Endothelial cell of umbilical vein (primary cell): ENCODE data around the gene RPS5. TPM values are rescaled to one million over a fixed set of nuclear protein-coding genes. Genes with fewer than 3 reads are reported as not detected.

Source experiments
- BruUV-seq: library from RNA; stranded (reverse); fragments of 400-500 nt; replicated peaks from 2 replicates; lab custom pipeline; 2021; lab: Mats Ljungman, UMichigan
- CTCF ChIA-PET: fragments of 300-600, 350-600 bp; sonication (Branson Sonifier 250); formaldehyde crosslinking; loops from one replicate; lab custom pipeline; 2021; ENCODE audit warnings: antibody characterized with exemption, inconsistent platforms; lab: Charles Lee
- POLR2A ChIA-PET: fragments of 300-600, 350-600 bp; sonication (Branson Sonifier 250); formaldehyde crosslinking; loops from one replicate; lab custom pipeline; 2021; ENCODE audit warnings: antibody characterized with exemption, inconsistent platforms; lab: Charles Lee
- DNase-seq: peaks from one replicate; pipeline ENCODE4 v3.0.0-alpha.2; 2011; ENCODE audit warnings: low read depth, low spot score
- FAIRE-seq: peaks from 2 replicates; lab custom pipeline; 2011; peaks lifted over from hg19 to GRCh38; lab: Jason Lieb, UNC
- H2AFZ ChIP-seq: 2 replicates; pipeline ENCODE4 v1.6.0; 2012; ENCODE audit warnings: low read depth, low read length, control low read depth, inconsistent platforms
- H3K27ac ChIP-seq: 2 replicates; pipeline ENCODE4 v1.5.1; 2011; ENCODE audit warnings: low read depth, mild to moderate bottlenecking, control low read depth, low read length, moderate library complexity; ENCODE audit not compliant: insufficient read depth
- H3K27me3 ChIP-seq, 2 experiments: 2 replicates each; pipeline versions ENCODE4 v1.6.0 to v1.6.1; 2011; ENCODE audit warnings: low read length in 2 of 2, mixed read lengths in 1 of 2; ENCODE audit not compliant: control insufficient read depth in 2 of 2, insufficient read depth in 2 of 2
- H3K36me3 ChIP-seq, 2 experiments: 2 replicates in 1 of 2; 3 replicates in 1 of 2; pipeline ENCODE4 v1.5.1; 2011; ENCODE audit warnings: low read length in 2 of 2, mild to moderate bottlenecking in 1 of 2, moderate library complexity in 1 of 2; ENCODE audit not compliant: control insufficient read depth in 2 of 2, insufficient read depth in 2 of 2; ENCODE audit errors: extremely low read depth in 1 of 2
- H3K4me1 ChIP-seq: 3 replicates; pipeline ENCODE4 v1.5.1; 2011; ENCODE audit warnings: mild to moderate bottlenecking, low read length; ENCODE audit not compliant: control insufficient read depth, insufficient read depth; ENCODE audit errors: extremely low read depth
- H3K4me2 ChIP-seq: 2 replicates; pipeline ENCODE4 v1.6.1; 2011; ENCODE audit warnings: low read length, control low read depth, mixed read lengths; ENCODE audit not compliant: insufficient read depth
- H3K4me3 ChIP-seq, 3 experiments: fragments of 200-600 bp in 1 of 3; sonication (generic), shearing (Covaris generic) in 1 of 3; replicated peaks in 1 of 3; 2 replicates each; pipeline ENCODE4 v1.5.1; 2011 to 2016; ENCODE audit warnings: control low read depth in 3 of 3, low read length in 3 of 3, mild to moderate bottlenecking in 2 of 3, inconsistent platforms in 1 of 3, low read depth in 1 of 3, moderate library complexity in 1 of 3; ENCODE audit not compliant: insufficient read depth in 1 of 3
- H3K79me2 ChIP-seq: 2 replicates; pipeline ENCODE4 v1.6.0; 2012; ENCODE audit warnings: low read length, inconsistent platforms; ENCODE audit not compliant: control insufficient read depth, insufficient read depth
- H3K9ac ChIP-seq: replicated peaks from 2 replicates; pipeline ENCODE3; 2011; ENCODE audit warnings: low read length, control low read depth; ENCODE audit not compliant: insufficient read depth; ENCODE audit errors: extremely low read depth
- H3K9me1 ChIP-seq: replicated peaks from 3 replicates; pipeline ENCODE4 v1.6.0; 2011; ENCODE audit warnings: mild to moderate bottlenecking, low read length; ENCODE audit not compliant: control insufficient read depth, insufficient read depth; ENCODE audit errors: extremely low read depth
- H3K9me3 ChIP-seq: replicated peaks from 2 replicates; pipeline ENCODE4 v1.5.1; 2012; ENCODE audit warnings: low read length, inconsistent platforms; ENCODE audit not compliant: control insufficient read depth, insufficient read depth
- H4K20me1 ChIP-seq: replicated peaks from 2 replicates; pipeline ENCODE3; 2011; ENCODE audit warnings: mild to moderate bottlenecking, low read length; ENCODE audit not compliant: control insufficient read depth, insufficient read depth; ENCODE audit errors: extremely low read depth
- CTCF ChIP-seq, 2 donors: IDR thresholded peaks; 1 replicate in 1 of 2; 2 replicates in 1 of 2; pipeline ENCODE4 v1.5.1; 2011; ENCODE audit warnings: low read length in 2 of 2, mild to moderate bottlenecking in 2 of 2, moderate library complexity in 2 of 2, control low read depth in 1 of 2, inconsistent platforms in 1 of 2, low read depth in 1 of 2; ENCODE audit not compliant: insufficient read depth in 1 of 2; ENCODE audit errors: extremely low read depth in 1 of 2
- EZH2 ChIP-seq: IDR thresholded peaks from 2 replicates; pipeline ENCODE4 v1.6.1; 2012; ENCODE audit warnings: borderline replicate concordance, low read depth, mild to moderate bottlenecking, moderate library complexity, low read length, inconsistent platforms; ENCODE audit not compliant: severe bottlenecking
- FOS ChIP-seq: IDR thresholded peaks from 2 replicates; pipeline ENCODE4 v1.6.1; 2011; ENCODE audit warnings: mild to moderate bottlenecking, low read length, moderate library complexity, borderline replicate concordance; ENCODE audit not compliant: insufficient read depth
- GATA2 ChIP-seq: IDR thresholded peaks from 2 replicates; pipeline ENCODE4 v1.7.0; 2011; ENCODE audit warnings: low read depth, mild to moderate bottlenecking, moderate library complexity, mixed read lengths, low read length; ENCODE audit not compliant: insufficient read length, insufficient read depth
- JUN ChIP-seq: IDR thresholded peaks from 2 replicates; pipeline ENCODE4 v1.6.1; 2011; ENCODE audit warnings: borderline replicate concordance, low read depth; ENCODE audit not compliant: insufficient read length, insufficient read depth
- MAX ChIP-seq: IDR thresholded peaks from 2 replicates; pipeline ENCODE4 v1.6.1; 2011; ENCODE audit not compliant: insufficient read depth, insufficient read length
- MYC ChIP-seq: IDR thresholded peaks from one replicate; pipeline ENCODE4 v1.6.1; 2011; ENCODE audit warnings: mild to moderate bottlenecking, low read depth, low read length
- POLR2A ChIP-seq: IDR thresholded peaks from 2 replicates; pipeline ENCODE4 v1.6.1; 2012; ENCODE audit warnings: low read depth, mild to moderate bottlenecking, control low read depth, low read length
- POLR2AphosphoS5 ChIP-seq: IDR thresholded peaks from 2 replicates; pipeline ENCODE4 v1.6.1; 2012; ENCODE audit warnings: low read depth, mild to moderate bottlenecking, control low read depth, low read length, moderate library complexity; ENCODE audit not compliant: insufficient read depth
- dilution Hi-C: fragments of 300-500 bp; cut with MboI; formaldehyde crosslinking; loops from one replicate; pipeline ENCODE4 v1.15.0; 2019; ENCODE audit warnings: low sequenced_read_pairs; ENCODE audit not compliant: extremely low pct_ligation_motif_present
- intact Hi-C: fragments of 100-400 bp; cut with micrococcal nuclease; formaldehyde crosslinking; loops from one replicate; pipeline ENCODE4 v1.10.0; 2022
- polyA plus RNA-seq, 4 experiments: library from polyadenylated mRNA; depleted of rRNA in 3 of 4; stranded (reverse) in 3 of 4; unstranded in 1 of 4; fragments of >200 nt; gene quantifications; 2 replicates each; pipeline versions ENCODE4 v1.2.1 to v1.2.3, GENCODE V29; 2011 to 2012; ENCODE audit warnings: missing spikeins in 1 of 4
- total RNA-seq: library from RNA; stranded (reverse); gene quantifications from 2 replicates; pipeline ENCODE4 v1.2.3, GENCODE V29; 2021

RPS5 gene
- total and polyA plus RNA-seq, 2 donors (not counting 3 experiments of a cell fraction or from before 2014, with no cell fraction given), result 993 to 3,430 TPM

GRCh38 chr19:58356766-58357480 lies 30.1 kb upstream of the RPS5 start:
- Histone ChIP-seq H3K27ac (no peak overlapping the region), H3K4me2 (peak overlapping the region; percentile 21), H3K27me3 (peaks cover 23 to 25% of the 10 kb centered on the region in 2 experiments), H3K4me1 (peaks cover 8% of the 10 kb centered on the region), H3K4me3 (peak overlapping the region in 1 of 3 experiments; percentile 6), H3K36me3 (no peaks in the 10 kb centered on the region), H3K9me1 (no peaks in the 10 kb centered on the region), H3K79me2 (no peaks in the 10 kb centered on the region), H3K9me3 (no peaks in the 10 kb centered on the region), H4K20me1 (no peaks in the 10 kb centered on the region), H3K9ac (no peak overlapping the region), H2AFZ (peak overlapping the region; percentile 20)
- intact Hi-C loops (no loop called here), dilution Hi-C loops (no loop called here)
- FAIRE-seq (no peak), DNase-seq (no peak)
- BruUV-seq, result no TSS peak
- ChIA-PET CTCF (no interaction called here), POLR2A (no interaction called here)
- TF ChIP-seq EZH2 (peak; percentile 81), CTCF (IDR thresholded peaks at IDR 0.05; ENCODE audit: extremely low read depth in 1 of 2, insufficient read depth in 1 of 2, low read depth in 1 of 2, low read length in 2 of 2) (no peak)

GRCh38 chr19:58357481-58358145 lies 29.5 kb upstream of the RPS5 start:
- ChIA-PET CTCF (no interaction called here), POLR2A (no interaction called here)
- Histone ChIP-seq H3K4me3 (no peak overlapping the region), H3K36me3 (no peaks in the 10 kb centered on the region), H4K20me1 (no peaks in the 10 kb centered on the region), H3K9ac (no peak overlapping the region), H2AFZ (no peak overlapping the region), H3K4me1 (peaks cover 8% of the 10 kb centered on the region), H3K9me1 (no peaks in the 10 kb centered on the region), H3K27me3 (peaks cover 23 to 25% of the 10 kb centered on the region in 2 experiments), H3K4me2 (no peak overlapping the region), H3K27ac (no peak overlapping the region), H3K9me3 (no peaks in the 10 kb centered on the region), H3K79me2 (no peaks in the 10 kb centered on the region)
- DNase-seq (no peak), FAIRE-seq (no peak)
- dilution Hi-C loops (no loop called here), intact Hi-C loops (no loop called here)
- TF ChIP-seq FOS (no peak), GATA2 (no peak), MAX (no peak), EZH2 (no peak), POLR2A (no peak), JUN (no peak), CTCF (IDR thresholded peaks at IDR 0.05; ENCODE audit: extremely low read depth in 1 of 2, insufficient read depth in 1 of 2, low read depth in 1 of 2, low read length in 2 of 2) (no peak), MYC (no peak), POLR2AphosphoS5 (no peak)
- BruUV-seq, result no TSS peak
